GM20000 (cell line): ENCODE measurements around the gene KIR2DL3.
"Not testable (repeated sequence)": the region's sequence is repeated elsewhere in the genome, so short reads cannot be mapped to it uniquely, and the experiment has no call there.

Experiments used
- DNase-seq: peaks from one replicate; pipeline ENCODE4 v3.0.0; 2012; ENCODE audit warnings: low spot score
- TF ChIP-seq, protein P1 (sequence below): IDR thresholded peaks from 2 replicates; pipeline ENCODE4 v1.5.1; 2012; ENCODE audit warnings: mild to moderate bottlenecking, control low read depth; ENCODE audit errors: extremely low read depth, missing control alignments

KIR2DL3 gene

DNA sequence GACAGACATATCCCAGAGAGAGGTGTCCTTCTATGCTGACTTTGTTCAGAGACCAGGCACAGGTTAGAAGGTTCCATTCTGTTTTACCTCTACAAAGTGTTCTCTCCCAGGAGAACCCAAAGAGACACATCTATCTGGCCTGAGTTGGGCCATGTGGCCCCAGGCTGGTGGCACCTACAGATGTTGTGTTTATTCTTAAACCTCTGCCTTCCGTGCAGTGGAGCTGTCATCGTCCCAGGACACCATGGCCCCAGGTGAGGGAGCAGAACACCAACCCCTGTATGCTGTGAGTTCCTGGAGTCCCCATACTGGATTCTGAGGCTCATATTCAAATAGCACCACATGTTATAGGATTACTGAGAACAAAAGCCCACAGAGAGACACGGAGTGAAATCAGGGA lies 10.1 kb upstream of the KIR2DL3 start:
- DNase-seq = no peak
- TF ChIP-seq, protein P1, sequence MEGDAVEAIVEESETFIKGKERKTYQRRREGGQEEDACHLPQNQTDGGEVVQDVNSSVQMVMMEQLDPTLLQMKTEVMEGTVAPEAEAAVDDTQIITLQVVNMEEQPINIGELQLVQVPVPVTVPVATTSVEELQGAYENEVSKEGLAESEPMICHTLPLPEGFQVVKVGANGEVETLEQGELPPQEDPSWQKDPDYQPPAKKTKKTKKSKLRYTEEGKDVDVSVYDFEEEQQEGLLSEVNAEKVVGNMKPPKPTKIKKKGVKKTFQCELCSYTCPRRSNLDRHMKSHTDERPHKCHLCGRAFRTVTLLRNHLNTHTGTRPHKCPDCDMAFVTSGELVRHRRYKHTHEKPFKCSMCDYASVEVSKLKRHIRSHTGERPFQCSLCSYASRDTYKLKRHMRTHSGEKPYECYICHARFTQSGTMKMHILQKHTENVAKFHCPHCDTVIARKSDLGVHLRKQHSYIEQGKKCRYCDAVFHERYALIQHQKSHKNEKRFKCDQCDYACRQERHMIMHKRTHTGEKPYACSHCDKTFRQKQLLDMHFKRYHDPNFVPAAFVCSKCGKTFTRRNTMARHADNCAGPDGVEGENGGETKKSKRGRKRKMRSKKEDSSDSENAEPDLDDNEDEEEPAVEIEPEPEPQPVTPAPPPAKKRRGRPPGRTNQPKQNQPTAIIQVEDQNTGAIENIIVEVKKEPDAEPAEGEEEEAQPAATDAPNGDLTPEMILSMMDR = no peak

DNA sequence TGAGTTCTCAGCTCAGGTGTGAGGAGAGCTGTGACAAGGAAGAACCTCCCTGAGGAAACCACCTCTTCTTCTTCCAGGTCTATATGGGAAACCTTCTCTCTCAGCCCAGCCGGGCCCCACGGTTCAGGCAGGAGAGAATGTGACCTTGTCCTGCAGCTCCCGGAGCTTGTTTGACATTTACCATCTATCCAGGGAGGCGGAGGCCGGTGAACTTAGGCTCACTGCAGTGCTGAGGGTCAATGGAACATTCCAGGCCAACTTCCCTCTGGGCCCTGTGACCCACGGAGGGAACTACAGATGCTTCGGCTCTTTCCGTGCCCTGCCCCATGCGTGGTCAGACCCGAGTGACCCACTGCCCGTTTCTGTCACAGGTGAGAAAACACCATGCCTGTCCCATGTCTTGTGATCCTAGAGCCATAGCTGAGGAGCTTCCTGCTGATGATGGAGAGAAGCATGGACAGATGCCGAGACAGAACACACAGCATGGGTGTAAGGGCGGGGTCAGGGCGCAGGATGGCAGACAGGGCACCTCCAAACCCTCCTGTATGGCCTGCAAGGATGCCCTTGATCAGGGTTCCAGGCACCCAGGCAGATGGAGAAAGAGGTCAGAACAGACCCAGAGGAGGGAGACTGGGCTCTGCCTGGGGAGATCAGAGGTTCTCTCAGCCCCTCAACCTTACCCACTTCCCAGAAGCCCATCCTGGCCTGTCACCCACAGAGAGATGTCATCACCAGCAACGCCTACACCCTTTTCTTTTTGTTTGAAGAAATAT lies 8.7 kb upstream of the KIR2DL3 start:
- TF ChIP-seq, protein P1 = no peak
- no peak for DNase-seq

DNA sequence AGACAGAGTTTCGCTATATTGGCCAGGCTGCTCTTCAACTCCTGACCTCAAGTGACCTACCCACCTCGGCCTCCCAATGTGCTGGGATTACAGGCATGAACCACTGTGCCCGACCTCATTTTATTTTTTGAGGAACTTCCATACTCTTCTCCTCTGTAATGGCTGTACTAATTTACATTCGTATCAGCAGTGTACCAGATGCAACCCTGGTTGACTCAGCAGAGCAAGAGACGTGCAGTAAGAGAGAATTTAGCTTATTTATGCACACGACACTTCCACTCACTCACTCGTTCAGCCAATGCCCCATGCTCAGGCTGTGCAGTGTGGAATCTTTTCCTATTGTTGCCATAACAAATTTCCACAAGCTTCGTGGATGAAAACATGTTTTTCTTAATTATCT lies 7.1 kb upstream of the KIR2DL3 start:
- DNase-seq = no peak
- TF ChIP-seq, protein P1 = no peak

DNA sequence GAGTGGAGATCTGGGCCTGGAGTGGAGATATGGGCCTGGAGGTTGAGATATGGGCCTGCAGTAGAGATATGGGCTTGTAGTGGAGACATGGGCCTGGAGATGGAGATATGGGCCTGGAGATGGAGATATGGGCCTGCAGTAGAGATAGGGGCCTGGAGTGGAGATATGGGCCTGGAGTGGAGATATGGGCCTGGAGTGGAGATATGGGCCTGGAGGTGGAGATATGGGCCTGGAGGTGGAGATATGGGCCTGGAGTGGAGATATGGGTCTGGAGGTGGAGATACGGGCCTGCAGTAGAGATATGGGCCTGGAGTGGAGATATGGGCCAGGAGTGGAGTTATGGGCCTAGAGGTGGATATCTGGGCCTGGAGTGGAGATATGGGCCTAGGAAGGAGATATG lies 402 bp downstream of the KIR2DL3 start:
- TF ChIP-seq, protein P1 = no peak

DNA sequence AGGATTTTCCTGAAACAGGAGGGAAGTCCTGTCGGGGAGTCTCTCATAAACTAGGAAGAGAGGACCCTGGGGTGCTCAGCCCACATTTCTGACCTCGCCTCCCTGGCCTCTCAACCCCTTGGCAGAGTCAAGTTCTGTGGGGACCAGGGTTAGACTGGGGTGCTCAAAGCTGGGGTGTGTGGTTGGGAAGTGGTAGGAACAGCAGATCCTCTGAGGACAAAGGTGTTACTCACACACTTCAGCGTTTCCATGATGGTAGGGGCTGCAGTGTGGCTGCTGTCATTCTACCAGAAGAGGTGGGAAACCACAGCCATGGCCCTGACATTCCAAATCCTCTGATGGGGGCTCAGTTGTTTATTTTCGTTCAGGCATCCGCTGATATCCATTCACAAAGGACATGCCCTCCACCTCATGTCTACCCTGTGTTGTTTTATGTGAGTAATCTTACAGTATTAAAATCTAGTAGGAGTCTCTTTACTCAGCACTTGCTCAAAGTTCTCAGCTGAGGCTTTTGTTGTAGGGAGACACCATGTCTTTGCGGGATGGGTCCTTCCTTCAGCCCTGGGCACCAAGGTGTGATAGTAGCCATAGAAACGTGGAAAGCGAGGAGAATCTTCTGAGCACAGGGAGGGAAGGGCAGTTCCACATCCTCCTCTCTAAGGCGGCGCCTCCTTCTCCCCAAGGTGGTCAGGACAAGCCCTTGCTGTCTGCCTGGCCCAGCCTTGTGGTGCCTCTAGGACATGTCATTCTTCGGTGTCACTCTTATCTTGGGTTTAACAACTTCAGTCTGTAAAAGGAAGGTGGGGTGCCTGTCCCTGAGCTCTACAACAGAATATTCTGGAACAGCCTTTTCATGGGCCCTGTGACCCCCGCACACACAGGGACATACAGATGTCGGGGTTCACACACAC lies 1.5 kb downstream of the KIR2DL3 start:
- DNase-seq = no peak
- TF ChIP-seq, protein P1 = no peak

More for the DNA sequence above, 402 bp downstream of the KIR2DL3 start:
- no peak for DNase-seq

DNA sequence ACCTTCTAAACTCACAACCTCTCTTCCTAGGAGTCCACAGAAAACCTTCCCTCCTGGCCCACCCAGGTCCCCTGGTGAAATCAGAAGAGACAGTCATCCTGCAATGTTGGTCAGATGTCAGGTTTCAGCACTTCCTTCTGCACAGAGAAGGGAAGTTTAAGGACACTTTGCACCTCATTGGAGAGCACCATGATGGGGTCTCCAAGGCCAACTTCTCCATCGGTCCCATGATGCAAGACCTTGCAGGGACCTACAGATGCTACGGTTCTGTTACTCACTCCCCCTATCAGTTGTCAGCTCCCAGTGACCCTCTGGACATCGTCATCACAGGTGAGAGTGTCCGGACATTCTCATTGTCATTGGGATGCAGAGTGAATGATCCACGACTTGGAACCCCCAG lies 3.6 kb downstream of the KIR2DL3 start:
- DNase-seq = not testable (repeated sequence)

DNA sequence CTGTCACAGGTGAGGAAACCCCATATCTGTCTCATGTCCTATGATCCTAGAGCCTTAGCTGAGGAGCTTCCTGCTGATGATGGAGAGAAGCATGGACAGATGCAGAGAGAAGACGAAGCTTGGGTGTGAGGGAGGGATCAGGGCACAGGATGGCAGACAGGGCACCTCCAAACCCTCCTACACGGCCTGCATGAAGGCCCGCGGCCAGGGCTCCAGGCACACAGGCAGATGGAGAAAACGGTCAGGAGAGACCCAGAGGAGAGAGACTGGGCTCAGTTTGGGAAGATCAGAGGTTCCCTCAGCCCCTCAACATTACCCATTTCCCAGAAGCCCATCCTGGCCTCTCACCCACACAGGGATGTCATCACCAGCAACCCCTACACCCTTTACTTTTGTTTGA lies 5.8 kb downstream of the KIR2DL3 start:
- DNase-seq = not testable (repeated sequence)

DNA sequence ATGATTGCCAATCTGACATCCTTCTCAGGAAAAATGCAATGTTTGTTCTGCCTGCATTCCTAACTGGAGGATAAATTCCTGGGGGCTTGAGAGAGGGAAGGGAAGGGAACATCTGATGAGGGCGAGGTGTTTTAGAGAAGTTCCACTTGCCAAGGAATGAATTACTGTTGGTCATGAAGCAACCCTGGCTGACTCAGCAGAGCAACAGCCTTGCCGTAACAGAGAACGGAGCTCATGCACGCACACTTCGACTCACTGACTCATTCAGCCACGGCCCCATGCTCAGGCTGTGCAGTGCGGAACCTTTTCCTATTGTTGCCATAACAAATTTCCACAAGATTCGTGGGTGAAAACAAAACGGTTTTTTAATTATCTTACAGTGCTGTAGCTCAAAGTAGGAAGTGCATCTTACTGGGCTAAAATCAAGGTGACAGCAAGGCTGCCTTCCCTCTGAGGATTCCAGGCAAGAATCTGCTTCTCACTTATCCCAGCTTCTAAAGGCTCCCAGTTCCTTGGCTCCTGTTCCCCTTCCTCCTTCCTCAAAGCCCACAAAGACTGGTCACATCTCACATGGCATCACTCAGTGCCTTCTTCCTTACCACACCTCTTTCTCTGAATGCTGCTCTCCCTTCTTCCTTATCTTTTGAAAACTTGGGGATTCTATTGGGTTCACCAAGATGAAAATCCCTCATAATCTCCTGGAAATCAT lies 9.5 kb downstream of the KIR2DL3 start:
- DNase-seq = not testable (repeated sequence)

DNA sequence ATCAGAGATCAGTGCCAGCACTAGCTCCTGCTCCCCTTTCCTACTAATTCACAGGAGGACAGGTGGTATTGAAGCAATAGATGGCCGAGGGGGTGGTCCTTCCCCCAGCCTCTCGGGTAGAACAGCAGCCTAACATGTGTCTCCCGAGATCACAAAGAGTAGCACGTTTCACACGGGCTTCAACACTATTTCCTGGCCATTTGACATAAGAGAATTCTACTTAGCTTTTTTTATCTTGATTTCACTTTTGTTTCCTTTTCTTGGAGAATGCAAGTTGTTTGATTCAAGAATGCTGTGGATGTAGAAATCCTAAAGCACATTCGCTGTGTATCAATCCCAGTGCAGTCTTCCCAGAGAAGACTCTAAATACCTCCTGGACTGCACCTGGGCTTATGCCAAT lies 12.0 kb downstream of the KIR2DL3 start:
- not testable (repeated sequence) for DNase-seq

DNA sequence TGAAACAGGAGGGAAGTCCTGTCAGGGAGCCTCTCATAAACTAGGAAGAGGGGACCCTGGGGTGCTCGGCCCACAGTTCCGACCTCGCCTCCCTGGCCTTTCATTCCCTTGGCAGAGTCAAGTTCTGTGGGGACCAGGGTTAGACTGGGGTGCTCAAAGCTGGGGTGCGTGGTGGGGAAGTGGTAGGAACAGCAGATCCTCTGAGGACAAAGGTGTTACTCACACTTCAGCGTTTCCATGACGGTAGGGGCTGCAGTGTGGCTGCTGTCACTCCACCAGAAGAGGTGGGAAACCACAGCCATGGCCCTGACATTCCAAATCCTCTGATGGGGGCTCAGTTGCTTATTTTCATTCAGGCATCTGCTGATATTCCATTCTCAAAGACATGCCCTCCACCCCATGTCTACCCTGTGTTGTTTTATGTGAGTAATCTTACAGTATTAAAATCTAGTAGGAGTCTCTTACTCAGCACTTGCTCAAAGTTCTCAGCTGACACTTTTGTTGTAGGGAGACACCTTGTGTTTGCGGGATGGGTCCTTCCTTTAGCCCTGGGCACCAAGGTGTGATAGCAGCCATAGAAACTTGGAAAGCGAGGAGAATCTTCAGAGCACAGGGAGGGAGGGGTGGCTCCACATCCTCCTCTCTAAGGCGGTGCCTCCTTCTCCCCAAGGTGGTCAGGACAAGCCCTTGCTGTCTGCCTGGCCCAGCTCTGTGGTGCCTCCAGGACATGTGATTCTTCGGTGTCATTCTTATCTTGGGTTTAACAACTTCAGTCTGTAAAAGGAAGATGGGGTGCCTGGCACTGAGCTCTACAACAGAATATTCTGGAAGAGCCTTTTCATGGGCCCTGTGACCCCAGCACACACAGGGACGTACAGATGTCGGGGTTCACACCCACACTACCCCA lies 18.1 kb downstream of the KIR2DL3 start:
- DNase-seq = not testable (repeated sequence)

DNA sequence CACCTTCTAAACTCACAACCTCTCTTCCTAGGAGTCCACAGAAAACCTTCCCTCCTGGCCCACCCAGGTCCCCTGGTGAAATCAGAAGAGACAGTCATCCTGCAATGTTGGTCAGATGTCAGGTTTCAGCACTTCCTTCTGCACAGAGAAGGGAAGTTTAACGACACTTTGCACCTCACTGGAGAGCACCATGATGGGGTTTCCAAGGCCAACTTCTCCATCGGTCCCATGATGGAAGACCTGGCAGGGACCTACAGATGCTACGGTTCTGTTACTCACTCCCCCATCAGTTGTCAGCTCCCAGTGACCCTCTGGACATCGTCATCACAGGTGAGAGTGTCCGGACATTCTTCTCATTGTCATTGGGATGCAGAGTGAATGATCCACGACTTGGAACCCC lies 20.3 kb downstream of the KIR2DL3 start:
- DNase-seq = not testable (repeated sequence)

DNA sequence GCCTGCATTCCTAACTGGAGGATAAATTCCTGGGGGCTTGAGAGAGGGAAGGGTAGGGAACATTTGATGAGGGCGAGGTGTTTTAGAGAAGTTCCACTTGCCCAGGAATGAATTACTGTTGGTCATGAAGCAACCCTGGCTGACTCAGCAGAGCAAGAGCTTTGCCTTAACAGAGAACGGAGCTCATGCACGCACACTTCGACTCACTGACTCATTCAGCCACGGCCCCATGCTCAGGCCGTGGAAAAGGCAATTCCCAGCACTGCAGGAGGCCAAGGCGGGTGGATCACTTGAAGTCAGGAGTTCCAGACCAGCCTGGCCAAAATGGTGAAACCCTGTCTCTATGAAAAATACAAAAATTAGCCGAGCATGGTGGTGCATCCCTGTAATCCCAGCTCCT lies 25.9 kb downstream of the KIR2DL3 start:
- DNase-seq = not testable (repeated sequence)

DNA sequence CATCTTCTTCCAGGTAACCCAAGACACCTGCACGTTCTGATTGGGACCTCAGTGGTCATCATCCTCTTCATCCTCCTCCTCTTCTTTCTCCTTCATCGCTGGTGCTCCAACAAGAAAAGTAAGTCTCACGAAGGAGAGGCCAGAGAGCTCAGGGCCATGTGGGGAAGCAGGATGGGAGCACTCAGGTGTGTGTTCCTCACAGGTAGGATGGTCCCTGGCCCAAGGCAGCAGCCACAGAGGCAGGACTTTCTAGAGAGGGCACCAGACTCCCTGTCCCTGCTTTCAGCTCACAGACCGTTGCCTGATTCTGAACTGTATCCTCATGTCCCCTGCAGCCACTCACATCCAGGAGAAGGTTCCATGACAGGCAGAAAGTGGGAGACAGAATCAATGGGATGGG lies 28.2 kb downstream of the KIR2DL3 start:
- not testable (repeated sequence) for DNase-seq
